H1 (cell line): Measurements from ENCODE around the gene NUP188. TPM values are rescaled to one million over a fixed set of nuclear protein-coding genes. Genes with fewer than 3 reads are reported as not detected.
"Not testable (repeated sequence)": the region's sequence is repeated elsewhere in the genome, so short reads cannot be mapped to it uniquely, and the experiment has no call there.

Experiments
- CTCF ChIA-PET: fragments of 300-600 bp; sonication (Branson Sonifier 250); formaldehyde crosslinking; loops from one replicate; lab custom pipeline; 2021; ENCODE audit not compliant: partially characterized antibody; lab: Charles Lee
- POLR2A ChIA-PET: fragments of 300-600 bp; sonication (Branson Sonifier 250); formaldehyde crosslinking; loops from one replicate; lab custom pipeline; 2021; ENCODE audit warnings: inconsistent platforms; ENCODE audit not compliant: partially characterized antibody; lab: Charles Lee
- DNase-seq, 2 experiments: peaks; one replicate each; pipeline versions ENCODE4 v3.0.0 to v3.0.0-alpha.2; 2010 to 2022; ENCODE audit warnings: low spot score in 2 of 2, low read depth in 1 of 2, mixed read lengths in 1 of 2
- FAIRE-seq: peaks from 2 replicates; lab custom pipeline; 2011; peaks lifted over from hg19 to GRCh38; lab: Jason Lieb, UNC
- H2AFZ ChIP-seq: 2 replicates; pipeline ENCODE4 v1.8.1; 2012; ENCODE audit warnings: low read length, inconsistent platforms
- H2AK5ac ChIP-seq: 2 replicates; pipeline ENCODE4 v1.6.1; 2013; ENCODE audit warnings: low read depth, low read length
- H2BK120ac ChIP-seq: replicated peaks from 2 replicates; pipeline ENCODE3; 2013; ENCODE audit warnings: low read depth, low read length, inconsistent platforms
- H2BK12ac ChIP-seq: 2 replicates; pipeline ENCODE4 v1.6.1; 2013; ENCODE audit warnings: low read depth, low read length
- H2BK15ac ChIP-seq: 2 replicates; pipeline ENCODE4 v1.6.1; 2013; ENCODE audit warnings: low read length
- H2BK20ac ChIP-seq: 2 replicates; pipeline ENCODE4 v1.6.1; 2013; ENCODE audit warnings: low read length
- H2BK5ac ChIP-seq: 2 replicates; pipeline ENCODE4 v1.6.1; 2013; ENCODE audit warnings: low read depth, low read length
- H3K14ac ChIP-seq: 2 replicates; pipeline ENCODE4 v1.6.1; 2013; ENCODE audit warnings: inconsistent platforms; ENCODE audit not compliant: insufficient read length
- H3K18ac ChIP-seq: 2 replicates; pipeline ENCODE4 v1.6.1; 2013; ENCODE audit warnings: low read length; ENCODE audit errors: extremely low read depth
- H3K23ac ChIP-seq: 2 replicates; pipeline ENCODE4 v1.6.1; 2013; ENCODE audit warnings: inconsistent platforms; ENCODE audit not compliant: insufficient read length
- H3K23me2 ChIP-seq: 2 replicates; pipeline ENCODE4 v1.6.1; 2013; ENCODE audit warnings: low read depth, low read length
- H3K27ac ChIP-seq: 2 replicates; pipeline ENCODE4 v1.6.1; 2011; ENCODE audit warnings: low read depth, low read length, inconsistent platforms
- H3K27me3 ChIP-seq, 4 experiments: replicated peaks in 1 of 4; 1 replicate in 1 of 4; 2 replicates in 3 of 4; pipeline versions ENCODE4 v1.6.1 to v1.8.1; 2011 to 2013; ENCODE audit warnings: low read length in 3 of 4, mild to moderate bottlenecking in 3 of 4, inconsistent platforms in 2 of 4, mixed read lengths in 2 of 4, moderate library complexity in 1 of 4; ENCODE audit not compliant: control insufficient read depth in 3 of 4, insufficient read depth in 3 of 4; ENCODE audit errors: extremely low read depth in 1 of 4
- H3K36me3 ChIP-seq, 4 experiments: 2 replicates each; pipeline versions ENCODE4 v1.6.1 to v1.8.1; 2011 to 2013; ENCODE audit warnings: mild to moderate bottlenecking in 4 of 4, low read length in 3 of 4, moderate library complexity in 2 of 4, control low read depth in 1 of 4, inconsistent platforms in 1 of 4; ENCODE audit not compliant: insufficient read depth in 4 of 4, control insufficient read depth in 2 of 4
- H3K4ac ChIP-seq: replicated peaks from 2 replicates; pipeline ENCODE3; 2013; ENCODE audit warnings: low read length, low read depth, mixed read lengths, inconsistent platforms; ENCODE audit not compliant: insufficient read length
- H3K4me1 ChIP-seq, 4 experiments: replicated peaks in 1 of 4; 1 replicate in 1 of 4; 2 replicates in 3 of 4; pipeline versions ENCODE4 v1.6.1 to v1.8.1; 2011 to 2013; ENCODE audit warnings: low read length in 3 of 4, inconsistent platforms in 2 of 4, mixed read lengths in 1 of 4; ENCODE audit not compliant: insufficient read depth in 4 of 4, control insufficient read depth in 3 of 4
- H3K4me2 ChIP-seq, 2 experiments: 2 replicates each; pipeline versions ENCODE4 v1.6.1 to v1.8.1; 2011 to 2013; ENCODE audit warnings: low read depth in 2 of 2, low read length in 2 of 2, control low read depth in 1 of 2, inconsistent platforms in 1 of 2, mild to moderate bottlenecking in 1 of 2; ENCODE audit not compliant: insufficient read depth in 1 of 2
- H3K4me3 ChIP-seq, 4 experiments: fragments of 200-600, 300-600 bp in 1 of 4; sonication (generic), shearing (Covaris generic), sonication (Bioruptor Twin) in 1 of 4; 2 replicates each; pipeline versions ENCODE4 v1.5.1 to v1.8.1; 2011 to 2016; ENCODE audit warnings: low read length in 4 of 4, low read depth in 3 of 4, control low read depth in 2 of 4, inconsistent platforms in 2 of 4, mild to moderate bottlenecking in 2 of 4, mixed read lengths in 1 of 4, moderate library complexity in 1 of 4; ENCODE audit not compliant: insufficient read depth in 2 of 4; ENCODE audit errors: extremely low read depth in 1 of 4
- H3K56ac ChIP-seq: replicated peaks from 2 replicates; pipeline ENCODE3; 2013; ENCODE audit warnings: low read depth, mild to moderate bottlenecking, mixed read lengths, low read length, inconsistent platforms; ENCODE audit not compliant: insufficient read length
- H3K79me1 ChIP-seq: 2 replicates; pipeline ENCODE4 v1.6.1; 2013; ENCODE audit warnings: low read depth, low read length, control low read depth
- H3K79me2 ChIP-seq, 2 experiments: 2 replicates each; pipeline versions ENCODE4 v1.6.1 to v1.8.1; 2012 to 2013; ENCODE audit warnings: low read length in 2 of 2, mild to moderate bottlenecking in 2 of 2, inconsistent platforms in 1 of 2; ENCODE audit not compliant: insufficient read depth in 2 of 2, control insufficient read depth in 1 of 2
- H3K9ac ChIP-seq, 4 experiments: replicated peaks in 1 of 4; 1 replicate in 1 of 4; 2 replicates in 3 of 4; pipeline versions ENCODE4 v1.6.1 to v1.8.1; 2011 to 2013; ENCODE audit warnings: low read depth in 3 of 4, low read length in 3 of 4, control low read depth in 2 of 4, mild to moderate bottlenecking in 2 of 4, moderate library complexity in 2 of 4, inconsistent platforms in 1 of 4; ENCODE audit errors: extremely low read depth in 1 of 4
- H3K9me3 ChIP-seq, 2 experiments: 2 replicates each; pipeline versions ENCODE4 v1.6.1 to v1.8.1; 2012 to 2013; ENCODE audit warnings: mild to moderate bottlenecking in 2 of 2, moderate library complexity in 2 of 2, control low read depth in 1 of 2, inconsistent platforms in 1 of 2, low read depth in 1 of 2, low read length in 1 of 2, mixed read lengths in 1 of 2; ENCODE audit not compliant: insufficient read depth in 2 of 2
- H4K20me1 ChIP-seq, 2 experiments: replicated peaks in 1 of 2; 2 replicates each; pipeline versions ENCODE3 to v1.8.1; 2011 to 2013; ENCODE audit warnings: inconsistent platforms in 2 of 2, low read length in 2 of 2, mild to moderate bottlenecking in 1 of 2; ENCODE audit not compliant: insufficient read depth in 2 of 2, control insufficient read depth in 1 of 2
- H4K5ac ChIP-seq: 2 replicates; pipeline ENCODE4 v1.6.1; 2013; ENCODE audit warnings: low read length, low read depth, mixed read lengths, inconsistent platforms; ENCODE audit not compliant: insufficient read length
- H4K8ac ChIP-seq: 2 replicates; pipeline ENCODE4 v1.8.0; 2013; ENCODE audit warnings: mild to moderate bottlenecking, moderate library complexity, low read length, inconsistent platforms; ENCODE audit not compliant: insufficient read depth; ENCODE audit errors: extremely low read depth
- H4K91ac ChIP-seq: replicated peaks from 2 replicates; pipeline ENCODE3; 2013; ENCODE audit warnings: low read length, mixed read lengths, inconsistent platforms; ENCODE audit not compliant: insufficient read length
- WGBS, 2 experiments: shearing (Covaris generic) in 1 of 2; methylation state at CpG; one replicate each; pipeline versions ENCODE4 v1.1.6 to v1.1.7; 2013 to 2015; ENCODE audit warnings: low lambda C conversion rate in 2 of 2, mixed read lengths in 2 of 2, inconsistent platforms in 1 of 2, low coverage in 1 of 2, missing lambda C conversion rate in 1 of 2; ENCODE audit not compliant: insufficient replicate concordance in 2 of 2, insufficient coverage in 1 of 2, insufficient read length in 1 of 2; ENCODE audit errors: extremely low coverage in 1 of 2, missing lambda C conversion rate in 1 of 2; 5-methylcytosine and 5-hydroxymethylcytosine counted together
- polyA plus RNA-seq, 7 experiments: library from polyadenylated mRNA; depleted of rRNA in 3 of 7; stranded (reverse) in 5 of 7; unstranded in 2 of 7; fragments of >200 nt in 5 of 7; fragments of 200-250 nt in 2 of 7; gene quantifications; 1 replicate in 5 of 7; 2 replicates in 1 of 7; 4 replicates in 1 of 7; pipeline versions ENCODE4 v1.2.1 to v1.2.3, GENCODE V29; 2011 to 2013; ENCODE audit warnings: missing spikeins in 2 of 7, mixed read lengths in 2 of 7
- total RNA-seq: library from RNA; stranded (reverse); fragmentation: NEBNext Ultra II Directional; extraction: Animal tissue kit (Norgen Biotek cat#: 25700); gene quantifications from 2 replicates; pipeline ENCODE4 v1.2.1, GENCODE V29; 2021

The NUP188 gene
- total and polyA plus RNA-seq, 2 of the 8 experiments (the other 6 are each of a cell fraction or from before 2014, with no cell fraction given): 90.1 to 111 TPM

DNA sequence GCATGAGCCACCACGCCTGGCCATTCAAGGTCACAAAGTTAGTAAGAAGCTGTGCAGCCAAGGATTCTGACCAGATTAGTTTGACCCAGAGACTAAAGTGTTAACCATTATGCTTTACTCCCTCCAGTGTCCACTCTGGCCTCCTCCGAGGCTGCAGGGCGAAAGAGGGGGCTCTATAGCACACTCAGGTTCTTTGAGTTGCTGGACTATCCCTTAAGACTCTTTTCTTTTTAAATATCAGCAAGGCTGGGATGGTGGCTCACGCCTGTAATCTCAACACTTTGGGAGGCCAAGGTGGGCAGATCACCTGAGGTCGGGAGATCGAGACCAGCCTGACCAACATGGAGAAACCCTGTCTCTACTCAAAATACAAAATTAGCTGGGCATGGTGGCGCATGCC is 2.5 kb upstream of the NUP188 start:
- H2AFZ ChIP-seq, H3K18ac ChIP-seq, H2BK120ac ChIP-seq, H3K27ac ChIP-seq, H3K4me1 ChIP-seq, H3K23ac ChIP-seq, H3K4ac ChIP-seq, H3K56ac ChIP-seq, H3K36me3 ChIP-seq, H3K4me2 ChIP-seq, DNase-seq, H2AK5ac ChIP-seq, H3K4me3 ChIP-seq, H3K79me1 ChIP-seq, H2BK12ac ChIP-seq, FAIRE-seq, H2BK20ac ChIP-seq, H3K9ac ChIP-seq, H3K9me3 ChIP-seq, H4K8ac ChIP-seq, H2BK15ac ChIP-seq, H3K14ac ChIP-seq, H3K27me3 ChIP-seq, H4K20me1 ChIP-seq, H4K91ac ChIP-seq, H4K5ac ChIP-seq, H2BK5ac ChIP-seq: not testable (repeated sequence)
- Histone ChIP-seq H3K79me2 (peaks cover 0 to 17% of the 10 kb centered on the region in 2 experiments; a peak in 1 of 4 replicates), H3K23me2 (peaks cover 13% of the 10 kb centered on the region)
- 95% methylated on average over 7 of the region's 7 CpGs; no CpG with 5 or more reads in 1 of the 2 experiments for WGBS, 2 experiments
- CTCF ChIA-PET: interaction anchor here (0.6 to 1.0 kb wide), 2 partner anchors 86 to 604 kb away, joined by 3 read pairs; no protein-coding TSS in a partner anchor
- POLR2A ChIA-PET: interaction anchor here (0.6 to 1.3 kb wide), 3 partner anchors 21 to 84 kb away, joined by 3 read pairs; no protein-coding TSS in a partner anchor
